ENCODE data around the gene PHF11.

GRCh38 chr13:49499889-49500660, 4.3 kb downstream of the PHF11 start:
- TF ChIP-seq EZH2phosphoT487 (IDR thresholded peaks at IDR 0.05): no peak
- TF ChIP-seq CTCF (IDR thresholded peaks at IDR 0.05): no peak

Measured in neural progenitor cell (in vitro differentiated cells).